Adipose tissue (tissue), 3 donors: ENCODE data around the gene EIF4G3. TPM values are rescaled to one million over a fixed set of nuclear protein-coding genes. Genes with fewer than 3 reads are reported as not detected.
"Not testable (repeated sequence)": the region's sequence is repeated elsewhere in the genome, so short reads cannot be mapped to it uniquely, and the experiment has no call there.

Experiments used
- H3K27ac ChIP-seq: one replicate; pipeline ENCODE4 v1.5.1; 2013; ENCODE audit warnings: low read depth, low read length
- WGBS, 3 donors: extraction: QIAGEN DNeasy Blood & Tissue Kit; methylation state at CpG; one replicate each; pipeline ENCODE4 v1.1.7; 2013; 5-methylcytosine and 5-hydroxymethylcytosine counted together
- polyA plus RNA-seq, 3 donors: library from polyadenylated mRNA; stranded (reverse); fragments of 200-250 nt; gene quantifications; one replicate each; pipeline ENCODE4 v1.2.3, GENCODE V29; 2013
- donor health status: healthy with polysubstance abuse.
- donor health status: Bipolar disorder and iron deficiency.
- donor health status: healthy.

The EIF4G3 gene
- polyA plus RNA-seq, 3 donors, result 5.4 to 24.1 (median 19.0) TPM

DNA sequence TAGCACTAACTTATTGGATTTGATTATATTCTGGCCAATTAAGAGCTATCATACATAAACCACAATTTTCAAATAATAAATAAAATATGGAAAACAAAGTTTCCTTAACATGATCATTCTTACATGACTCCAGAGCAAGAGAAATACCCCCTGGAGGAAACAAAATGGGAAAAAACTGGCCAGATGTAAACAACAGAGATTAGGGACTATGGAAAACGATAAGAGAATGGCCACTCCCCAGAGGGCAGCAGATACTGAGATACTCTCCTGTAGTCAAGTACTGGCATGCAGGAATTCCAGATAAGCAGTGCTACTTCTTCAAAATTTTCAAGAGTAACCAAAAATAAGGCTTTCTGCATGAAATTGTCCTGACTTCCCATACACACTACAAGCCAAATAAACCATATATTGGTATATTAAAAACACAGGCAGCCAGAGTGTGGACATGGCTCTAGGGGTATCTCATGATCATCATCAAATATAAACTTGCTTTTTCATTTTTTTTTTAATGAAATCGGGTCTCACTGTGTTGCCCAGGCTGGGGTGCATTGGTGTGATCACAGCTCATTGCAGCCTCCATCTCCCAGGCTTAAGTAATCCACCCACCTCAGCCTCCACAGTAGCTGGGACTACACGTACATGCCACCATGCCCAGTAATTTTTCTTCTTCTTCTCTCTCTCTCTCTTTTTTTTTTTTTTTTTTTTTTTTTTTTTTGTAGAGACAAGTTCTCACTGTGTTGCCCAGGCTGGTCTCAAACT lies 118.5 kb downstream of the EIF4G3 start:
- no peak overlapping the region for H3K27ac ChIP-seq
- WGBS, 3 donors, result 48 to 68% (median 65%) methylated on average over 3 of the region's 3 CpGs

GRCh38 chr1:21053189-21053928 lies 123.3 kb downstream of the EIF4G3 start:
- 95 to 99% (median 96%) methylated on average over 26 to 42 of the region's 59 CpGs for WGBS, 3 donors
- not testable (repeated sequence) for H3K27ac ChIP-seq

- H3K27ac ChIP-seq, result no peak overlapping the region
- WGBS, 3 donors, result 79 to 96% (median 85%) methylated on average over 3 of the region's 3 CpGs
Measured at GRCh38 chr1:21052034-21052433, 124.7 kb downstream of the EIF4G3 start.

DNA sequence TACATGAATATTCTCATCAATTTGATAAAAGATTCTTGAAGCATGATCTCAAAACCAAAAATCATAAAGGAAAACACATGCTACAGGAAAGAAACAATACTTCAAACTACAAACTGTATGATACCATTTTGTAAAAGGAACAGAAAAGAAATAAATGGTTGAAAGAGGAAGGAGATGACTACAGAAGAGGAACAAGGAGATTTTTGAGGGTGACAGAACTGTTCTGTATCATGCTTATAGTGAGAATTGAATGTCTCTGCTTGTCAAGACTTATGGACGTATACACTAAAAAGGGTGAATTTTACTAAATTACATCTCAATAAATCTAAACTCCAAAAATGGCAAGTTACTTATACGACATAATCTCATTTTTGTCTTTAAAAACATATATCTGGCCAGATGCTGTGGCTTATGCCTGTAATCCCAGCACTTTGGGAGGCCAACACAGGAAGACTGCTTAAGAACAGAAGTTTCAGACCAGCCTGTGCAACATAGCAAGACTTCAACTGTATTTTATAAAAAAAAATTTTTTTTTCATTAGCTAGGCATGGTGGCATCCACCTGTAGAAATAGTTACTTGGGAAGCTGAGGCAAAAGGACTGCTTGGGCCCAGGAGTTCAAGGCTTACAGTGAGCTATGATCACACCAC lies 125.4 kb downstream of the EIF4G3 start:
- 63 to 94% (median 71%) methylated on average over 2 of the region's 2 CpGs for WGBS, 3 donors
- H3K27ac ChIP-seq, result no peak overlapping the region

DNA sequence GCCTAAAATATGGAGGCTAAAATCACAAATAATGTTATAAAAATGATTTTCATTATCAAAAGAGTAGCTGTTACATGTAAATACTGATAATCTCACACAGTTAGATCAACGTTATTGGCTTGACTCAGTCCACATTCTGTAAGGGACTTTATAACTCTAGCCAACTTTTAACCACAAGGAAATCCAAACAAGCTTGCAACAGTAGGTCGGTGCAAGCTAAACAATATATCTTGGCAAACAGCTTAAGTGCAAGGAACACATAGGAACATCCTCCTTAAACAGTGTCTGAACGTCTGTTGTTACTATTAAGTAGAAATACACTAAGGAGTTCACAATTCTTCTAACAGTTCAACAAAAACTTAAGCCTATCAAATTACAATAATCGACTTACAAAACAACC lies 126.7 kb downstream of the EIF4G3 start:
- H3K27ac ChIP-seq, result no peak overlapping the region
- WGBS, 3 donors, result 39 to 43% (median 39%) methylated on average over 4 of the region's 4 CpGs

DNA sequence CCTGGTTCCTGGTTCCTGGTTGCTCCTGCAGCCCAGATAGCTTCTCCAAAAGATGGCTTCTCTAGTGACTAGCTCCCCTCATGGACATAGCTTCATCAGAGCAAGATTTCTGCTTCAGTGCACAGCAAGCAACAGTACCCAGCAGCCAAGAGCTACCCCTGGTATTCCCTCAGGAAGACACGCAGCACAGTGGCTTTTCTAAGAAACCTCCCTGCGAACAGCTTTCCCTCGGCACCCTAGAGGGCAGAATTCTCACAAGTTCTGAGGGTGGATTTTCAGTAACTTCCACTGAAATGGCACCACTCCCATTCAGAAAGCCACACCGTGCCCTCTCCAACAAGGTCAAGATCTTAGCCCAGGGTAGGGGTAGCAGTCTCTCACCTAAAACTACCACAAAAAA lies 128.2 kb downstream of the EIF4G3 start:
- no peak overlapping the region for H3K27ac ChIP-seq
- WGBS, 3 donors, result 76 to 90% (median 88%) methylated on average over 4 of the region's 4 CpGs

- H3K27ac ChIP-seq, result no peak overlapping the region
- 65 to 94% (median 70%) methylated on average over 3 of the region's 3 CpGs for WGBS, 3 donors
Measured at GRCh38 chr1:21046132-21046531, 130.6 kb downstream of the EIF4G3 start.

GRCh38 chr1:21045351-21045750 lies 131.3 kb downstream of the EIF4G3 start:
- WGBS, 3 donors, result 44 to 83% (median 52%) methylated on average over 2 of the region's 2 CpGs
- no peak overlapping the region for H3K27ac ChIP-seq

DNA sequence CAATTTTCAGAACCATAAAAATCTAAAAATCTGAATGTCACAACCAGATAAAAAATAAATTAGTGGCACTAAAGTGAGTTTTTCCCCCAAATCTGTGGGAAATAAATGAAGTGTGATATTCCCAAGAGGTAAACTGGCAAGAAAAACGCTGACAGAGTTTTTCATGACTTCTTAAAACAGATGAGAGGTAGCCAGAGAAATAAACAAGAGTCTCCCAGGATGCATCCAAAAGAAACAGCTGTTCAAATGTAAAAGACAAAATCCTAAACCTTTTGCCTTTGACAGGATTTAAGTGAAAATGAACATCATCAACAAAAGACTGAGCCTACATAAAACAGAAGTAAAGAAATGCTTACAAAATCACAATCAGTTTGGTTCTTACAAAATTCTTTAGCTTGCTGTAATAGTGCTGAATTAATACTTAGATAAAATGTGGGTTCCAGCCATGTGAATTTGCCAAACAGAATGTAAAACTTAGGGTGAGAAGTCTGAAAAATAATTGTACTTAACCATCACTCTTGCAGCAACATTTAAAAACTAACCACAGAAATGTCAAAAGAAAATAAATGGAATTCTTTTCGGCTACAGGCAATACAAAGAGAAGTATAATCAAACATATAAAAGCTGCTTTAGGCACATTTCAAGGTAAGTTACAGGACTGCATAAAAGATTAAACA lies 133.6 kb downstream of the EIF4G3 start:
- WGBS, 3 donors, result 38 to 58% (median 50%) methylated on average over 2 of the region's 2 CpGs

DNA sequence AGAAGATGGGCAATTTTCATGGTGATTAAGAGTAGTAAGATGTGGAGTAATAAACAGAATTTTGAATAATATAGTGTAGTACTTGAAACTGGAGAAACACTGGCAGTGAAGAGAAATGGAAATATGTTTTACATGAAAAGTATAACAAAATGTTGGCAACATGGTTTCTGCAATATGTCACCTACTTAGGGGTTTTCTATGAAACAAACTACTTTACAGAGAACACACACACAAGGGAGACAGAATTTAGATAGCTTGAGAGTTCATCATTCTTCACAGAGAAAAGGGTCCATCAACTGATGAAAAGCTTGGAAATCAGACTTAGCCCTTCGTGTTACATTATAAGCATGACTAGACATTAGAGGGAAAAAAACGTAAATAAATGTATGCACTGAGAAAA lies 135.2 kb downstream of the EIF4G3 start:
- H3K27ac ChIP-seq, result no peak overlapping the region
- 91 to 97% (median 94%) methylated on average over 2 of the region's 2 CpGs for WGBS, 3 donors

More for the DNA sequence above, 133.6 kb downstream of the EIF4G3 start:
- no peak overlapping the region for H3K27ac ChIP-seq

- no peak overlapping the region for H3K27ac ChIP-seq
- WGBS, 3 donors, result 91 to 95% (median 95%) methylated on average over 3 of the region's 3 CpGs
Measured at GRCh38 chr1:21037091-21037490, 139.6 kb downstream of the EIF4G3 start.

GRCh38 chr1:21035794-21036193 lies 140.9 kb downstream of the EIF4G3 start:
- 50 to 100% (median 78%) methylated on average over 2 of the region's 2 CpGs for WGBS, 3 donors
- H3K27ac ChIP-seq, result no peak overlapping the region

DNA sequence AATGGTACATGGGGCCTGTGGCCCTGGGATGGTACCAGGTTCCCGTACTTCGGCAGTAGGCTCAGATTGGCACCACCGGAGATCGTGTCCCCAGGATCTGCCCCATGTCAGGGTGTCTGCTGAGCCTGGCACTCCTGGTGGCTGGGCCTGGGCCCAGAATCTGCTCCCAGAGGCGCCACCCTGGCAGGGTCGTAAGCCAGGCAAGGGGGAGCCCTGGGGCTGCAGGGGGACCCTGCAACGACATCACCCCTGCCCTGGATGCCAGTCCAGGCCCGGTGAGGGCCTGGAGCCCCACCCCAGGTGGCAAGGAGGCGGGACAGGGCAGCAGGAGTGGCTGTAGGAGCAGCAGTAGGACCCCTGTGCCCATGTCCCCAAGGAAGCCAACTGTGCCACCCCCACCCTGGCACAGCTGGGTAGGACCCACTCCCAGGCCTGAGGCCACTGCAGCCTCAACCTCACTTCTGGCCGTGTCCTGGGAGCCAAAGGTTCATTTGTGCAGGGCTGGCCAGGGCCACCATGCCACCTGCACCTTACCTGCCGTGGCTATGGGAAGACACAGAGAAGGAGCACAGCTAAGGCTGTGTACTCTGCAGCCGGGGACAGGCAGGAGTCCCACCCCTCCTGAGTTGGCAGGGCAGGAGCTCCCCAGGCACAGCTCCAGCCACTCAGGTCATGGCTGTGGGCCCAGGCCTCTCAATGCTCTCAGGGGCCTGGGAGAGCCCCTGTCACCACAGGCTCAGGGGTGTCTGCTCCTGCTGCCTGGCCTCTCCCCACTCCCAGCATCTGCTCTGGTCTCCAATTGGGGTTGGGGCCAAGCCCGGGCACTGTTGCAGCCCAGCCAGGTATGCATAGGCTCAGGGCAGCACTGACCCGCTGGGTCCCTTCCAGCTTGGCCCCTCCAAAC lies 141.7 kb downstream of the EIF4G3 start:
- H3K27ac ChIP-seq, result no peak overlapping the region
- 87 to 91% (median 88%) methylated on average over 13 to 14 of the region's 14 CpGs for WGBS, 3 donors

DNA sequence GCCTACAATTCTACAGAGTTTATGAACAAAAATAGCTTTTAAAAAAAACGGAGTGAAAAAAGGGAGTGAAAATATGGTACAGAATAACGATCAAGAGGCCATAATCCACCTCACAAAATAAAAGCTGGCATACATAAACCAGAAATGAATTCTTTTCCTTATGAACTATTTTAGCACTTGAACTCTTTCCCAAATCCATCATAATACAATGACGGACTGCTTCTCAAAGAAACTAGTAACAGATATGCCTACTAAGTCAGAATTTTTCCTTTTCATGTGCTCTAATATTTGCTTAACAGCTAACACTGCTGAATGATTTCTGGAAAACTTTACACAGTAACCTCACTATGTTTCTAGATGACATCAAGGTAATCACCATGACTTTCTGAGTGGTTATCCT lies 144.0 kb downstream of the EIF4G3 start:
- no peak overlapping the region for H3K27ac ChIP-seq
- 43 to 54% (median 53%) methylated on average over 3 of the region's 3 CpGs for WGBS, 3 donors

- H3K27ac ChIP-seq, result no peak overlapping the region
- WGBS, 3 donors, result 95 to 100% (median 96%) methylated on average over 1 of the region's 1 CpG
Measured at GRCh38 chr1:21030181-21030580, 146.5 kb downstream of the EIF4G3 start.

- no peak overlapping the region for H3K27ac ChIP-seq
- 93 to 98% (median 98%) methylated on average over 12 of the region's 12 CpGs for WGBS, 3 donors
Measured at GRCh38 chr1:21028520-21029145, 148.1 kb downstream of the EIF4G3 start.

GRCh38 chr1:21027805-21028204 lies 148.9 kb downstream of the EIF4G3 start:
- no peak overlapping the region for H3K27ac ChIP-seq
- 67 to 77% (median 73%) methylated on average over 1 of the region's 1 CpG for WGBS, 3 donors
